ENCODE results near the gene PLP2. TPM values are rescaled to one million over a fixed set of nuclear protein-coding genes. Genes with fewer than 3 reads are reported as not detected.
A peak's percentile ranks its signal among the peaks of the same experiment; 100 is the strongest.

The PLP2 gene
- total RNA-seq, 1 donor from 2014 or later: 16.8 TPM

GRCh38 chrX:49176421-49177326 is 5.0 kb downstream of the PLP2 start:
- peaks cover 21% of the 10 kb centered on the region for H3K36me3 ChIP-seq (ENCODE audit: control insufficient read depth, insufficient read depth, low read length)
- FAIRE-seq: no peak

DNA sequence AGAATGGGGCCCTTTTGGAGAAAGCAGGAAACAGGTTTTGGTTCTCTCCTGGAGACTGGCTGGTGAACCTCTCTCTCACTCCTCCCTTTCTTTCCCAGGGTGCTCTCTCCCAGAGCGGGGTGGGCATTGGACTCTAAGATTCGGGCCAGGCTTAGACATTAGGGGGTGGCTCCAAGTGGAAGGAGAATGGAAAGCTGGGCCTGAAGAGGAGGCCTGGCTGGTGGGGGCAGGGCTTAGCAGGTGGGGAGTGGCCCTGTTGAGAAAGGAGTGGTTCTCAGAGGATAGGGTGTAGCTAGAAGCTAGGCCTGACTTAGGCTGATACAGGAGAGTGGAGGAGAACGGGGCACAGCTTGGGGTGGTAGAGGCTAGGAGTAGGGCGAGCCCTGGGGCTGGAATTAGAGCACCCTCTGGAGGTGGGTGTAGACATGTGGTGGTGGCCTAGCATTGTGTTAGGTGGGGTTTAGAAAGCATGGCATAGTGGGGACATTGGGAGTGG is 5.7 kb downstream of the PLP2 start:
- Histone ChIP-seq H3K27me3 (ENCODE audit: control insufficient read depth, insufficient read depth, low read length) (no peaks in the 10 kb centered on the region), H3K4me3 (ENCODE audit: low read depth, low read length) (no peak overlapping the region), H3K36me3 (ENCODE audit: control insufficient read depth, insufficient read depth, low read length) (peaks cover 23% of the 10 kb centered on the region)
- no peak for FAIRE-seq
- DNase-seq (ENCODE audit: low read depth): peak; percentile 52
- TF ChIP-seq, protein P1, sequence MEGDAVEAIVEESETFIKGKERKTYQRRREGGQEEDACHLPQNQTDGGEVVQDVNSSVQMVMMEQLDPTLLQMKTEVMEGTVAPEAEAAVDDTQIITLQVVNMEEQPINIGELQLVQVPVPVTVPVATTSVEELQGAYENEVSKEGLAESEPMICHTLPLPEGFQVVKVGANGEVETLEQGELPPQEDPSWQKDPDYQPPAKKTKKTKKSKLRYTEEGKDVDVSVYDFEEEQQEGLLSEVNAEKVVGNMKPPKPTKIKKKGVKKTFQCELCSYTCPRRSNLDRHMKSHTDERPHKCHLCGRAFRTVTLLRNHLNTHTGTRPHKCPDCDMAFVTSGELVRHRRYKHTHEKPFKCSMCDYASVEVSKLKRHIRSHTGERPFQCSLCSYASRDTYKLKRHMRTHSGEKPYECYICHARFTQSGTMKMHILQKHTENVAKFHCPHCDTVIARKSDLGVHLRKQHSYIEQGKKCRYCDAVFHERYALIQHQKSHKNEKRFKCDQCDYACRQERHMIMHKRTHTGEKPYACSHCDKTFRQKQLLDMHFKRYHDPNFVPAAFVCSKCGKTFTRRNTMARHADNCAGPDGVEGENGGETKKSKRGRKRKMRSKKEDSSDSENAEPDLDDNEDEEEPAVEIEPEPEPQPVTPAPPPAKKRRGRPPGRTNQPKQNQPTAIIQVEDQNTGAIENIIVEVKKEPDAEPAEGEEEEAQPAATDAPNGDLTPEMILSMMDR (IDR thresholded peaks at IDR 0.05; ENCODE audit: insufficient read depth, low read length, severe bottlenecking): peak; percentile 40

More at GRCh38 chrX:49176421-49177326, 5.0 kb downstream of the PLP2 start:
- peak; percentile 79 for DNase-seq (ENCODE audit: low read depth)
- Histone ChIP-seq H3K27me3 (ENCODE audit: control insufficient read depth, insufficient read depth, low read length) (no peaks in the 10 kb centered on the region), H3K4me3 (ENCODE audit: low read depth, low read length) (no peak overlapping the region)
- TF ChIP-seq, protein P1 (IDR thresholded peaks at IDR 0.05; ENCODE audit: insufficient read depth, low read length, severe bottlenecking): no peak

GRCh38 chrX:49177873-49178480 is 6.3 kb downstream of the PLP2 start:
- H3K36me3 ChIP-seq (ENCODE audit: control insufficient read depth, insufficient read depth, low read length): peaks cover 25% of the 10 kb centered on the region
- DNase-seq (ENCODE audit: low read depth): no peak
- H3K27me3 ChIP-seq (ENCODE audit: control insufficient read depth, insufficient read depth, low read length): no peaks in the 10 kb centered on the region
- TF ChIP-seq, protein P1 (IDR thresholded peaks at IDR 0.05; ENCODE audit: insufficient read depth, low read length, severe bottlenecking): no peak
- FAIRE-seq: no peak
- no peak overlapping the region for H3K4me3 ChIP-seq (ENCODE audit: low read depth, low read length)

- DNase-seq (ENCODE audit: low read depth) (no peak), FAIRE-seq (no peak)
- Histone ChIP-seq H3K36me3 (ENCODE audit: control insufficient read depth, insufficient read depth, low read length) (peaks cover 24% of the 10 kb centered on the region), H3K4me3 (ENCODE audit: low read depth, low read length) (no peak overlapping the region), H3K27me3 (ENCODE audit: control insufficient read depth, insufficient read depth, low read length) (no peaks in the 10 kb centered on the region)
- TF ChIP-seq, protein P1 (IDR thresholded peaks at IDR 0.05; ENCODE audit: insufficient read depth, low read length, severe bottlenecking): no peak
Measured at GRCh38 chrX:49178537-49178936, 6.8 kb downstream of the PLP2 start.

DNA sequence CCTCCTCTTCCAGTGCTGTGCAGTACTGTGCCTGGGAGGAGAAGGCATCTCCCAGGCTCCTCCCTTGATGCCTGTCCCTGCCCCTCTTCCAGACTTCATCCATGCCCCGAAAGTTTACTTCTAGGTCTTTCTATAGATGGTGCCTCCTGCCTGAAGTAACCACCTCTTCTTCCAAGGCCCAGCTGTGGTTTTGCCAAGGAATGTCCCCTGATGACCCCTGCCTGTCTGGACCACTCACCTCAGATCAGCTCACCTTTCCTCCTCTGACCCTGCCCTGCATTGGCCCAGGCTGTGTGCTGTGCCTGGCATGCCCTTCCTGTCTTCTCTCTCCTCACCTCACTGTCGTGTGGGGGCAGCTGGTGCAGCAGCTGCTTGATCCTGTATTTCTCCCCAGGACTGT is 7.7 kb downstream of the PLP2 start:
- H3K36me3 ChIP-seq (ENCODE audit: control insufficient read depth, insufficient read depth, low read length): peaks cover 20% of the 10 kb centered on the region
- TF ChIP-seq, protein P1 (IDR thresholded peaks at IDR 0.05; ENCODE audit: insufficient read depth, low read length, severe bottlenecking): no peak
- FAIRE-seq (peak; percentile 13), DNase-seq (ENCODE audit: low read depth) (no peak)
- no peak overlapping the region for H3K4me3 ChIP-seq (ENCODE audit: low read depth, low read length)
- no peaks in the 10 kb centered on the region for H3K27me3 ChIP-seq (ENCODE audit: control insufficient read depth, insufficient read depth, low read length)
